T-helper 2 cell treated with Interferon-gamma antibody and Interleukin-4, amounts not matched to agents 5 μg/mL and 100 μg/mL, for 36 hours (primary cell): Measurements from ENCODE around the gene RGS19.

Experiments
- DNase-seq: peaks from one replicate; pipeline ENCODE4 v3.0.0; 2021; ENCODE audit warnings: low spot score
- H3K27ac Mint-ChIP-seq: one replicate; pipeline ENCODE4 v1.8.0; 2021; ENCODE audit warnings: mild to moderate bottlenecking, mixed read lengths
- H3K27me3 Mint-ChIP-seq: one replicate; pipeline ENCODE4 v1.8.0; 2021; ENCODE audit warnings: low read depth, mixed read lengths
- H3K36me3 Mint-ChIP-seq: one replicate; pipeline ENCODE4 v1.8.0; 2021; ENCODE audit warnings: low read depth, mixed read lengths
- H3K4me1 Mint-ChIP-seq: one replicate; pipeline ENCODE4 v1.8.0; 2021; ENCODE audit warnings: low read depth, mixed read lengths
- H3K4me3 Mint-ChIP-seq: one replicate; pipeline ENCODE4 v1.8.0; 2022; ENCODE audit warnings: mild to moderate bottlenecking, moderate library complexity, mixed read lengths
- H3K9me3 Mint-ChIP-seq: one replicate; pipeline ENCODE4 v1.8.0; 2021; ENCODE audit warnings: mixed read lengths

Gene RGS19

DNA sequence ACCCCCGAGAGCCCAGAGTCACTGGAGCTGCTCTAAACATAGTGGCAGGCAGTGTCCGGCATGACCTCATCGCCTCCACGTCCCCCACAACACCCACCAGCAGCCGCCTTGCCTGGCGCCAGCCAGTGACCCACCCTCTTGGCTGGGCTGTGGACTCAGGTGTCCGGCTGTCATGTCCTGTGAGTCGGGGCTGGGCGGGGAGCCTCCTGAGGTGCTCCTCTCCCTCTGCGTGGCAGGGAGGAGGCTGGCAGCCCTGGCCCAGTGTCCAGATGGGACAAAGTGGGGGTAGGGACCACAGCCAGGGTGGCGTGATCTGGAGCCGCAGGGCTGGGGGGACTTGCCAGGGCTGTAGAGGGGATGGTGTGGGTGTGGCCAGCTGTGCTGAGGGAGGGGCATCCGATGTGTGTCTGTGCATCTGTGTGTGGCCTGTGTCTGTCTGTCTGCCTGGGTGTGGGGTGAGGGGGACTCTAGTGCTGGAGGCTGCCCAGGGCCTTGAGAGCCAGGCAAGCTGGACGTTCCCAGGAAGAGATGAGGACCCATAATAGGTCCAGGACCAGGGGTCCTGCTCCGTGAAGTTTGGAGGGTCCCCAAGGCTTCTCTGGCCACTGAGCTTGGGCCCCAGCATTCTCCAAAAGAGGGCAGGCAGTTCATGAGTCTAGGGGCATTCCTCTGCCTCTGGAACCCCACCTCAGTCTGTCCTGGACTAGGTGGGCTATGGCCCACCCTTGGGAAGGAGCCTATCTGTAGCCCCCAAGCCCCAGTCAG lies 27.6 kb downstream of the RGS19 start:
- Mint-ChIP-seq H3K4me1 (peaks cover 4% of the 10 kb centered on the region), H3K27ac (no peak overlapping the region), H3K9me3 (no peaks in the 10 kb centered on the region), H3K36me3 (no peaks in the 10 kb centered on the region), H3K27me3 (peaks cover 30% of the 10 kb centered on the region), H3K4me3 (no peak overlapping the region)
- DNase-seq: no peak

GRCh38 chr20:64051033-64051452 lies 28.3 kb downstream of the RGS19 start:
- no peak overlapping the region for H3K27ac Mint-ChIP-seq
- H3K27me3 Mint-ChIP-seq: peaks cover 37% of the 10 kb centered on the region
- DNase-seq: no peak
- no peaks in the 10 kb centered on the region for H3K36me3 Mint-ChIP-seq
- H3K4me3 Mint-ChIP-seq: no peak overlapping the region
- no peaks in the 10 kb centered on the region for H3K9me3 Mint-ChIP-seq
- peaks cover 6% of the 10 kb centered on the region for H3K4me1 Mint-ChIP-seq

DNA sequence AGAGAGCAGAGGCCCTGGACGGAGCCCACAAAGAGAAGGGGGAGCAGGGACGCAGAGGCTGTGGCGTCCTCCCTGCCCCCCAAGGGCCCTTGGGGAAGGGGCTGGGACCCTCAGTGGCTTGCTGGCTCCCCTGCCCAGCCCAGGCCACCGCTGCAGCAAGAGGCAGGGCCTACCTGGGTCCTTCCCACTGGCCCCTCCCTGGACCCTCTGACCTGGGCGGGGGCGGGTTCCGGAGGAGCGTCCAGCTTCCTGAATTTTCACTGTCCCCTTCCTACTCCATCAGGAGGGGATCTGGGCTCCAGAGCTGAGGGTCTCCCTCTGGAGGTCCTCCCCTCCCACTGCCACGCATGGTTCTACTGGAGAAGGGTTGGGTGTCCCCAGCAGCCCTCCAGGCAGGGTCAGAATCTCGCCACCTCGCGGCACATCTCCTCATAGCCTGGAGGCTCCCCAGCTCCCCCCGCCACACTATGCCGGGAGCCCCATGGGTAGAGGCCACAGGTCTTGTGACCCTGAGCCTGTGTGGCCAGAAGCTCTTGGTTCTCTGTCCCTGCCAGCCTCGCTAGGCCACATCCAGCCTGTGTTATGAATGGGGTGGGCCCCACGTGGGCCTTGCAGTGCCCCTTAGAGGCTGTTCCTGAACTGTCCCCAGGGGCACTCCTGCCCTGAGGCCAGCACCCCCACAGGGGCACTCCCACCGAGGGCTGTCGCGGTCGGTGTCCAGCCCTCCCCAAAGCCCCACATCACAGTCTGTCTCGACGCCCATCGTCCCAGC lies 28.9 kb downstream of the RGS19 start:
- peak overlapping the region; percentile 48 for H3K4me3 Mint-ChIP-seq
- H3K27me3 Mint-ChIP-seq: peaks cover 41% of the 10 kb centered on the region
- no peaks in the 10 kb centered on the region for H3K9me3 Mint-ChIP-seq
- H3K36me3 Mint-ChIP-seq: no peaks in the 10 kb centered on the region
- H3K4me1 Mint-ChIP-seq: peaks cover 10% of the 10 kb centered on the region
- H3K27ac Mint-ChIP-seq: no peak overlapping the region
- DNase-seq: no peak

DNA sequence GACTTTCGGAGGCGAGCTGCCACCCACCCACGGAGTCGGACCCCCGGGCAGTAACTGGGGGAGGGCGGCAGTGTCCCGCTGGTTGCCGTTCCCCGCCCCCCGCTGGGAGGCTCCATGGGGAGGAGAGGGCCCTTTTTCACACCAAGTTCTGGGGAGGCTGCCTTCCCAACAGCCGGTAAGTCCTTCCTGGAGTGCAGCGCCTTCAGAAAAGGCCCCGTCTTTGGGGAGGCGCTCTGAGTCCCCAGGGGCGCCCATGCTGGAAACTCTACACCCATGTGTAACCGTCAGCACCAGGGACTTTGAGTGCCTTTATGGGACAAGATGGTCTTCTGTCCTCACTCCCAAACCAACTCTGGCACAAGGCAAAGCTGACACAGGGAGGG lies 29.4 kb downstream of the RGS19 start:
- no peak for DNase-seq
- Mint-ChIP-seq H3K36me3 (no peaks in the 10 kb centered on the region), H3K4me3 (peak overlapping the region; percentile 54), H3K27me3 (peaks cover 43% of the 10 kb centered on the region), H3K9me3 (no peaks in the 10 kb centered on the region), H3K4me1 (peaks cover 10% of the 10 kb centered on the region), H3K27ac (no peak overlapping the region)

DNA sequence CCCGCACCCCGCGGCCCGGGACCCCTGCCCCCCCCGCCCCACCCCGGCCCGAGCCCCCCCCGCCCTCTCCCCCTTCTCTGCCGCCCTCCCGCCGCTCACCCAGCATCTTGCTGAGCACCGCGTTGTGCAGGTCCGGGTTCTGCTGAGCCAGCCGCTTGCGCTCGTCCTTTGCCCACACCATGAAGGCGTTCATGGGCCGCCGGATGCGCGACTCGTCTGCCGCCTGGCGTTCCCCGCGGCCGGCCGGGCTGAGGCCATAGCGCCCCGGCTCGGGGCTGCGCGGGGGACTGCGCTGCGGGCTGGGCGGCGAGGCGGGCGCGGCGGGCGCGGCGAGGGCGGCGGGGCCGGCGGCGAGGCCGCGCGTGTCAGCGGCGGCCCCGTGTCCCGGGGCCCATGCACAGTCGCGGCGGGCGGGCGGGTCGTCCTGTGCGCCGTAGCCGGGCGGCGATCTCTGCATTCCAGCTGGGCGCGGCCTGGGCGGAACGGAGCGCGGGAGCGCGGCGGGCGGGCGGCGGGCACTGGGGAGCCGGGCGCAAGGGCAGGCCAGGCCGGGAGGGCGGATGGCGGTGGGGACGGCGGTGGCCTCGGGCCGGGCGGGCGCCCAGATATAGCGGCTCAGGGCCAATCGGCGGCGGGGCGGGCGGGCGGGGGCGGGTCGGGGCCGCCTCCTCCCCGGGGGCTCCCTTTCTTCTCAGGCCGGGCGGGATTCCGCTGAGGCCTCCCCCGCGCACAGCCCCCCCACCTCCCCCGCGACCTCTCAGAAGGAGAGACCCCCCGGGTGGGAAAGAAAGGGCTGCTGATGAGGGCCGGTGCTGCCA lies 30.0 kb downstream of the RGS19 start, which contains the start of gene SOX18:
SOX18 (minus strand) TSS at position 580 of the 818 bp plus-strand sequence; CDS start at position 457, 123 bp downstream.
- no peaks in the 10 kb centered on the region for H3K36me3 Mint-ChIP-seq
- H3K27ac Mint-ChIP-seq: no peak within 1 kb of the TSS
- H3K4me3 Mint-ChIP-seq: peak within 1 kb of the TSS; percentile 54
- H3K9me3 Mint-ChIP-seq: no peaks in the 10 kb centered on the region
- DNase-seq: peak; percentile 33
- peaks cover 12% of the 10 kb centered on the region for H3K4me1 Mint-ChIP-seq
- peaks cover 43% of the 10 kb centered on the region for H3K27me3 Mint-ChIP-seq

GRCh38 chr20:64048402-64049044 lies 30.8 kb downstream of the RGS19 start:
- no peaks in the 10 kb centered on the region for H3K36me3 Mint-ChIP-seq
- no peaks in the 10 kb centered on the region for H3K9me3 Mint-ChIP-seq
- peaks cover 43% of the 10 kb centered on the region for H3K27me3 Mint-ChIP-seq
- H3K4me3 Mint-ChIP-seq: no peak overlapping the region
- H3K4me1 Mint-ChIP-seq: peaks cover 15% of the 10 kb centered on the region
- H3K27ac Mint-ChIP-seq: no peak overlapping the region
- DNase-seq: no peak

GRCh38 chr20:64047968-64048401 lies 31.3 kb downstream of the RGS19 start:
- H3K27ac Mint-ChIP-seq: no peak overlapping the region
- H3K27me3 Mint-ChIP-seq: peaks cover 43% of the 10 kb centered on the region
- DNase-seq: no peak
- no peak overlapping the region for H3K4me3 Mint-ChIP-seq
- H3K9me3 Mint-ChIP-seq: no peaks in the 10 kb centered on the region
- no peaks in the 10 kb centered on the region for H3K36me3 Mint-ChIP-seq
- peaks cover 16% of the 10 kb centered on the region for H3K4me1 Mint-ChIP-seq

- no peaks in the 10 kb centered on the region for H3K9me3 Mint-ChIP-seq
- peaks cover 42% of the 10 kb centered on the region for H3K27me3 Mint-ChIP-seq
- no peaks in the 10 kb centered on the region for H3K36me3 Mint-ChIP-seq
- peaks cover 16% of the 10 kb centered on the region for H3K4me1 Mint-ChIP-seq
- H3K4me3 Mint-ChIP-seq: no peak overlapping the region
- no peak for DNase-seq
- no peak overlapping the region for H3K27ac Mint-ChIP-seq
These were observed 32.3 kb downstream of the RGS19 start for GRCh38 chr20:64047046-64047389.

DNA sequence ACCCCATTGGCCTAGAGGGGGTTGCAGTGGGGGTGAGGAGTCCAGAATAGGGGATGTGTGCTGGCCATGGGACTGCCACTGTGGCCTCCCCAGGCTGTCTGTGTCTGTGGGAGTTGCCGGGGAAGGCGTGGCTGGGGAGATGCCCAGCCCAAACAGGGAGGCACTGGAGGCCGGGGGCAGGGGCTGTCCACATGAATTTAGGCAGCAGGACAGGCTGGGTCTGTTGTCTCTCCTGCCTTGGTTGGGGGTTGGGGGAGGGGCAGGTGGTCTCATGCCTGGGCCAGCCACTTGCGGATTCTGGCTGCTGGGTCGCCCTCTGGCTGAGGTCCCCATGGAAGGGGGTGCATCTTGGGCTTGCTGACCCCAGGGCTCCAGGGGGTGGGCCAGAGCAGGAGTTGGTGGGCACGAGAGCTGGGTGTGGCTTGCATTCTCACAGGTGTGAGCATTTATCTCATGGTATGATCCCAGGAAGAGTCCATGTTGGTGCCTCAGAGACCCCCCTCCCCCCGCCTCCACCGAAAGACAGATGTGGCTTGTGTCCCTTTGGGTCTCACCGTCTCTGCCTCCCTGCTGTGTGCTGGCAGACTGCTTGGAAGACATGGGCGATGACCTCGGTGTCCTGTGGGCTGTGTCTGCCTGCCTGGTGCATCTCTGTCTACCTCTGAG lies 33.8 kb downstream of the RGS19 start:
- Mint-ChIP-seq H3K9me3 (no peaks in the 10 kb centered on the region), H3K4me1 (peaks cover 18% of the 10 kb centered on the region), H3K36me3 (no peaks in the 10 kb centered on the region), H3K27me3 (peaks cover 32% of the 10 kb centered on the region), H3K27ac (no peak overlapping the region), H3K4me3 (no peak overlapping the region)
- DNase-seq: no peak

- peaks cover 27% of the 10 kb centered on the region for H3K27me3 Mint-ChIP-seq
- no peak overlapping the region for H3K4me3 Mint-ChIP-seq
- H3K36me3 Mint-ChIP-seq: no peaks in the 10 kb centered on the region
- no peaks in the 10 kb centered on the region for H3K9me3 Mint-ChIP-seq
- peak overlapping the region; percentile 27 for H3K27ac Mint-ChIP-seq
- DNase-seq: no peak
- peaks cover 23% of the 10 kb centered on the region for H3K4me1 Mint-ChIP-seq
These were observed 34.7 kb downstream of the RGS19 start for GRCh38 chr20:64044484-64045247.

GRCh38 chr20:64043768-64044167 lies 35.5 kb downstream of the RGS19 start:
- no peak overlapping the region for H3K4me3 Mint-ChIP-seq
- H3K27ac Mint-ChIP-seq: peak overlapping the region; percentile 0
- DNase-seq: no peak
- peaks cover 24% of the 10 kb centered on the region for H3K4me1 Mint-ChIP-seq
- no peaks in the 10 kb centered on the region for H3K36me3 Mint-ChIP-seq
- no peaks in the 10 kb centered on the region for H3K9me3 Mint-ChIP-seq
- H3K27me3 Mint-ChIP-seq: peaks cover 25% of the 10 kb centered on the region

GRCh38 chr20:64042054-64042781 lies 37.1 kb downstream of the RGS19 start:
- Mint-ChIP-seq H3K36me3 (no peaks in the 10 kb centered on the region), H3K9me3 (no peaks in the 10 kb centered on the region), H3K27ac (peak overlapping the region; percentile 83), H3K27me3 (peaks cover 18% of the 10 kb centered on the region), H3K4me3 (peak overlapping the region; percentile 79), H3K4me1 (peaks cover 30% of the 10 kb centered on the region)
- no peak for DNase-seq
